Measurements from ENCODE around the gene PAPPA.

The PAPPA gene

DNA sequence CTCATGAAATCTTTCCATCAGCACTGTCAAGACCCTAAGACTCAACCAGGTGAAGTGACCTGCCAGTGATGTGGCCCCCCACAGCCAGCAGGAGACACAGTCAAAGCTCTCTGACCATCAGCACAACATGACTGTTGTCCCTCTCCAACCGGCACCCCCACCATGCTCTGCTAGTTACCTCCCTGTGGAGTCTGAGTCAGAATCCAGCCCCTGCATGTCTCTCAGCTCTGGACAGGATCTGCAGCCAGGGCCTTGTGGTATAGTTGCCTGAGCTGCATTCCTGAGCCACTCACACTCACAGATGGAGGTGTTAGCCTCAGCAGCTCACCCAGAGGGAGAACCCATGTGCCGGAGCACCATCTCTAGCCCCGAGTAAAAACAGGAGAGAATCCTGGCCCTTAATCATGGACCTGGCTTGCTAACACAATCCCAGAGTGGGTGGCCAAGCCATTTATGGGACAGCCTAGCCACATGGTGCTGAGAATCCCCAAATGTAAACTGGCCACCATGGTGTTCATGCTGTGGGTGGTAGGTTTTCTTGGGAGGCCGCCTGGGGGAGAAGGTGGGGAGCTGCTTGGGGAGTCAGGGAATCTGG lies 237.8 kb downstream of the PAPPA start:
- Histone ChIP-seq H3K4me3 (ENCODE audit: low read depth, low read length) (no peak overlapping the region), H3K79me2 (no peaks in the 10 kb centered on the region), H3K4me1 (no peaks in the 10 kb centered on the region), H3K27ac (no peak overlapping the region), H2AFZ (no peak overlapping the region), H3K27me3 (ENCODE audit: control insufficient read depth, insufficient read depth, low read length) (no peaks in the 10 kb centered on the region), H3K4me2 (ENCODE audit: low read length) (no peak overlapping the region), H3K36me3 (ENCODE audit: control insufficient read depth, insufficient read depth, low read length) (no peaks in the 10 kb centered on the region), H3K9ac (no peak overlapping the region), H3K9me3 (ENCODE audit: control insufficient read depth, low read length) (no peaks in the 10 kb centered on the region)
- TF ChIP-seq, protein P1, sequence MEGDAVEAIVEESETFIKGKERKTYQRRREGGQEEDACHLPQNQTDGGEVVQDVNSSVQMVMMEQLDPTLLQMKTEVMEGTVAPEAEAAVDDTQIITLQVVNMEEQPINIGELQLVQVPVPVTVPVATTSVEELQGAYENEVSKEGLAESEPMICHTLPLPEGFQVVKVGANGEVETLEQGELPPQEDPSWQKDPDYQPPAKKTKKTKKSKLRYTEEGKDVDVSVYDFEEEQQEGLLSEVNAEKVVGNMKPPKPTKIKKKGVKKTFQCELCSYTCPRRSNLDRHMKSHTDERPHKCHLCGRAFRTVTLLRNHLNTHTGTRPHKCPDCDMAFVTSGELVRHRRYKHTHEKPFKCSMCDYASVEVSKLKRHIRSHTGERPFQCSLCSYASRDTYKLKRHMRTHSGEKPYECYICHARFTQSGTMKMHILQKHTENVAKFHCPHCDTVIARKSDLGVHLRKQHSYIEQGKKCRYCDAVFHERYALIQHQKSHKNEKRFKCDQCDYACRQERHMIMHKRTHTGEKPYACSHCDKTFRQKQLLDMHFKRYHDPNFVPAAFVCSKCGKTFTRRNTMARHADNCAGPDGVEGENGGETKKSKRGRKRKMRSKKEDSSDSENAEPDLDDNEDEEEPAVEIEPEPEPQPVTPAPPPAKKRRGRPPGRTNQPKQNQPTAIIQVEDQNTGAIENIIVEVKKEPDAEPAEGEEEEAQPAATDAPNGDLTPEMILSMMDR (IDR thresholded peaks at IDR 0.05): no peak

- H3K9ac ChIP-seq: no peak overlapping the region
- H3K9me3 ChIP-seq (ENCODE audit: control insufficient read depth, low read length): no peaks in the 10 kb centered on the region
- H3K79me2 ChIP-seq: no peaks in the 10 kb centered on the region
- H3K4me2 ChIP-seq (ENCODE audit: low read length): no peak overlapping the region
- no peaks in the 10 kb centered on the region for H3K27me3 ChIP-seq (ENCODE audit: control insufficient read depth, insufficient read depth, low read length)
- no peaks in the 10 kb centered on the region for H3K36me3 ChIP-seq (ENCODE audit: control insufficient read depth, insufficient read depth, low read length)
- H3K27ac ChIP-seq: no peak overlapping the region
- no peaks in the 10 kb centered on the region for H3K4me1 ChIP-seq
- no peak overlapping the region for H2AFZ ChIP-seq
- no peak overlapping the region for H3K4me3 ChIP-seq (ENCODE audit: low read depth, low read length)
- TF ChIP-seq, protein P1 (IDR thresholded peaks at IDR 0.05): no peak
Measured at GRCh38 chr9:116393198-116393597, 239.6 kb downstream of the PAPPA start.

DNA sequence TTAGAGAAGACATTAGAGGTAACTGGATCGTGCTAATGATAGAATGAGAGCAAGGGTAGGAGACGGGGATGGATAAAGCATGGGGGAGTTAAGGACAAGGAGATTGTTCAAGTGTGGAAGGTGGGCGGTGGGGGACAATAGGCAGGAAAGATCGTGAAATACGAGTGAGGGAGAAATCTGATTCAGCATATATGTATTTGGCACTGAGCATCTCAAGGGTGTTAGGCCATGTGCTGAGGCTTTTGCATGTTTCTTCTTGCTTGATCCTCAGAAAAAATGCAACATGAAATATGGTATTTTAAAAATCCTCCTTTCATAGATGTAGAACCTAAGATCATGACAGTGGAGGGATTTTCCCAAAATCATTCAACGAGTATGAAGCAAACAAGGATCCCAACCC lies 240.5 kb downstream of the PAPPA start:
- Histone ChIP-seq H3K9me3 (ENCODE audit: control insufficient read depth, low read length) (no peaks in the 10 kb centered on the region), H3K27ac (no peak overlapping the region), H3K27me3 (ENCODE audit: control insufficient read depth, insufficient read depth, low read length) (no peaks in the 10 kb centered on the region), H3K79me2 (no peaks in the 10 kb centered on the region), H3K4me2 (ENCODE audit: low read length) (no peak overlapping the region), H3K36me3 (ENCODE audit: control insufficient read depth, insufficient read depth, low read length) (no peaks in the 10 kb centered on the region), H3K9ac (no peak overlapping the region), H3K4me1 (no peaks in the 10 kb centered on the region), H2AFZ (no peak overlapping the region), H3K4me3 (ENCODE audit: low read depth, low read length) (no peak overlapping the region)
- TF ChIP-seq, protein P1 (IDR thresholded peaks at IDR 0.05): no peak

DNA sequence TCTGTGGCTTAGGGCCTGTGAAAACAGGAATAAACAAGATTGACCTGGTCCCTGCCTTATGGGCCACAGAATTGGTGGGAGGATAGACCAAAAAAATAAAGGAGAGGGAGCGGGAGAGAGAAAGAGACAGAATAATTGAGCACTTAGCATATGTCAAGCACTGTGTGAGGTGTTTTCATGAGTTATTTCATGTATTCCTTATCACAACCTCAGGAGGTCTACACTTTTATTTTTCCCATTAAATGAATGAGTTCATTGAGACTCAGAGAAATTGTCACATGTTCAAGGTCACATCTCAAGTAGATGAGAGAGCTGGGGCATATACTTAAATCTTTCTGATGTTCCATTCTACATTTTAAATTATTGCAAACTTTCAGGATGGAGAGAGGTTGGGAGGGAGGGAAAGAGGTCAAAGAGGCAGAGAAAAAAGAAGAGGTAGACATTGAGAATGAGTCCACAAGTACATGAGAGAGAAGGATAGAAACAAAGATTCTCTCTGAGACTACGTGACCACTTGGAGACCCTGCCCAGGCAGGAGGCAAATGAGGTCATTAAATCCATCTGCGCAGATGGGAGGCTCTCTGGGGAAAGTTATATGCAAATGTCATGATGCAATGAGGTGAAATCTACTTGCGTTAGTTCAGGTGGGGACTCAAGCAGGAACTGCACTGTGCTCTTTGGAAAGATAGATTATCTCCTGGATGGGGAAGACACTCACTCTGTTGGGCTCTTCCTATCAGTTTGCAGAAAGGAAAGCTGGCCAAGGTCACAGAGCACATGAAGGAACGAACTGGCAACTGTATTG lies 241.5 kb downstream of the PAPPA start:
- Histone ChIP-seq H3K36me3 (ENCODE audit: control insufficient read depth, insufficient read depth, low read length) (no peaks in the 10 kb centered on the region), H3K4me2 (ENCODE audit: low read length) (no peak overlapping the region), H3K4me1 (no peaks in the 10 kb centered on the region)

More for the DNA sequence above, 241.5 kb downstream of the PAPPA start:
- TF ChIP-seq, protein P1 (IDR thresholded peaks at IDR 0.05): no peak
- H2AFZ ChIP-seq: no peak overlapping the region
- H3K9me3 ChIP-seq (ENCODE audit: control insufficient read depth, low read length): no peaks in the 10 kb centered on the region
- H3K4me3 ChIP-seq (ENCODE audit: low read depth, low read length): no peak overlapping the region
- no peaks in the 10 kb centered on the region for H3K79me2 ChIP-seq
- no peak overlapping the region for H3K27ac ChIP-seq
- no peaks in the 10 kb centered on the region for H3K27me3 ChIP-seq (ENCODE audit: control insufficient read depth, insufficient read depth, low read length)
- H3K9ac ChIP-seq: no peak overlapping the region

Measured in parathyroid adenoma (tissue), 2 donors.